ENCODE results near the gene G0S2.

G0S2 gene

DNA sequence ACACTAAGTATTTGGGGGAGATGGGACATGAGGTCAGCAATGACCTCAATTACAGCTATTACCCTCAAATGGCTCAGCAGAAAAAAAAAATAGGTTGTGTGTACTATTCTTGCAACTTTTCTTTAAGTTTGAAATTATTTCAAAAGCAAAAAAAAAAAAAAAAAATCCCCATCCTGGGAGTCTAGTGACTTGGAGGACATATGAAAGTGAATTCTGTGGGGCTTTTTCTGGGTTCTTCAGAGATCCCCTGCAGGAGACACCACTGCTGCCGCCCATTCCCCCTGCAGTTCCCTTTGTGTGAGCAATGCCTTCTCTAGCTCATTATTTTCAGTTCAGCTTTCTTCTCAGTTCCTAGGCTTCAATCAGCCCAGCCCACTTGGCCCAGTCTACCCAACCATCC, 46.1 kb downstream of the G0S2 start:
- no peak for DNase-seq

DNA sequence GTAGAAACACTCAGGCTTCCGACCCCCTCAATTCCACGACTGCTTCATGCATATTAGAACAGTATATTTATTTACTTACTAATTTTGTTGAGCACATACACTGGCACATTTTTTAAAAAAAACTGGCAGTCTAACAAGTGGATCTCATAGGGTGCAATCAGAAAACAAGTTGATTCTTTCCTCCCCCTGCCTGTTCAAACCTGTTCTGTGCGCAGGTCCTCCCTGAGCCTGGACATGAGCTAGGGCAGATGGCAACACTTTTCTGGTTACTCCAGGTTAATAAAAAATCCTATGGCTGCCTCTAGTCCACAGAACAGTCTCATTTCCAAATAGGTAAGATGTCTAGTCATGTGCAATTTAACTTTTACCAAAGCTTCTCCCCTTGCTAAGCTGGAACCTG, 48.1 kb downstream of the G0S2 start:
- no peak for DNase-seq

DNA sequence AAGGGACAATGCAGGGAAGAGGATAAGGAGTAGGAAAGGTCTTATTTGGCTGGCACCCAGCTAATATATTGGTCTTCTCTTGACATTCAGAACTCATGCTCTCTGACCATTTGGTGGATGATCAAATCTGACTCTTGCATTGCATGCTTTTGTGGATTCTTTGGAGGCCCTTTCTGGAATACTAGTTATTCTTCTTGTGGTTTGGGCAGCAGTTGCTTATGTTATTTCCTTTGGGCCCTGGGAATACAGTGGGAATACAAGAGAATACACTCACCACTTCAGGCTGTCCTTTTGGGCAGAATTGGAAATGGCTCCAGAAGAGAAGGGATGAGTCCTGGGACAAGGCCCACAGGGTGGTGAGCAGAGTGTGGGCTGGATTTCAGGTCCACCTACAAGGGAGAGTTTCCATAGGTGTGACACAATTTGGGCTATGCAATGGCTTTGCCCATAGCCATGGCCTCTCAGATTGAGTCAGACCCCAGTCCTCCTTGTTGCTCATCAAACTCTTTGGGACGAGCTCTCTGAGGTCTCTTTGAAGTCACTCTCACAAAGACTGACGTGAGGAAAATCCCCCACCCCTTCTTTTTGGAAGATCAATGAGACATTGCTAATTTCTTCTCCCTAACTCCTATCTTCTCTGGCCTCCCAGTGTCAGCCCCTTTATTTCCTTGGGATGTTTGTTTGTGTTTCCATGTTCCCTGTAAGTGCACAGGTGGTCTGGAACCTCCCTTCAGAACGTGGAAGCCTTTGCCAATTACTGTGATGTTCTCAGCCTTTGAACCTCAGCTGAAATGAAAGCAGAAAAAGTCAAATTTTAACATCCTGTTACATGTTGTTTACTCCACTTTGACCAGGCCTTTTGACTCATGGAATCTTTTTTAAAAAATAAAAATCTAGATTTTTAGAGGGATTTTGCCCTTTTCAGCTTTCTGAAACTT, 48.8 kb downstream of the G0S2 start:
- DNase-seq, result no peak
